ENCODE data around the gene SLAIN2.
"Not testable (repeated sequence)": the region's sequence is repeated elsewhere in the genome, so short reads cannot be mapped to it uniquely, and the experiment has no call there.

SLAIN2 gene

DNA sequence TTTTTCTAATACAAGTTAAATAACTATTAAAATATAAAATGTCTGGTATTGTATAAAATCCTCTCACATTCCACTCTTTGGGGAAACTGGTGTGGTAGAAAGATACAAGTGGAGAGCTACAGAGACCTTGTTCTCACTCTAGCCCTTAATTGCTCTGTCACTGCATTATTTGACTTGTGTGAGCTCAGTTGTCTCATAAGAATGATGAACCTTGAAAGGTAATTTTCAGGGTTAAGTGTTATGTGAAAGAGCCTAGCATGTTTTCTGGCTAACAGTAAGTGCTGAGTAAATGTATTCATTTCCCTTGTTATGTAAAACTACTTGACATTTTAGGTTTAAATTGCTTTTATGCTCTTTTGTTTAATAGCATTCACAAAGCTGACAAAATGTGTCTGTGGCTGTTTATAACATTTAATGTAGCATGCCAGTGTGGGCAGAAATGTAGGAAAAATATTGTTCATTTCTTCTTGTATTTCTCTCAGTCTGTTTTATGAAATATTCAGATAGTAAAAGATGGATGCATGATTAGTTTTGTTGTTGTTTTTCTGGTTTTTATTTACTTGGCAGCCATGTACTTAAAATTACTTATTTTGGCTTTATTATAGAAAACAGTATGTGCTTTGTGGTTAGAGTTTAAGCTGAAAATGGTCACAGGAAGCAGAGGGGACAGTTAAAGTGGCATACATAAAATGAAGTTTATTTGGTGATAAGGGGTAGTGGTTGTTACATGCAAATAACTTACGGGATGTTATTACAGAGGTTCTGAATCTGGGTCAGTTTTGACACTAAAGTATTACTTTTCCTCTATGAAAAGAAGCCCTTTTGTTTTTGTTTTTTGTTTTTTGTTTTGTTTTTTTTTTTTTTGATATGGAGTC is 29.2 kb downstream of the SLAIN2 start:
- no peak for DNase-seq

DNA sequence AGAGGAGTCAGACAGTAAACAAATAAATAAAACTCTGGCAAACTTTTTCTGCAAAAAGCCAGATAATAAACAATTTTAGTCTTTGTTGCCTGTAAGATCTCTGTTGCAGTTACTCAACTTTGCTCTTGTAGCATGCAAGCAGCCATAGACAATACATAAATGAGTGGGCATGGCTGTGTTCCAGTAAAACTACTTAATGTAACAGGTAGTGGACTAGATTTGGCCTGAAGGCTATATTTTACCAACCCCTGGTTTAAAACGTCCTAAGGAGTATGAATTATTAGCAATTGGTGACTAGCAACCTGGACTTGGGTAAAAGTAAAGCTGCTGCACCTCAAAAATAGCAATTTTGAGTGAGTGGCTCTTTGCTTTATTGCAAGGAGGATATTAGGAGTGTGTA is 30.9 kb downstream of the SLAIN2 start:
- no peak for DNase-seq

DNA sequence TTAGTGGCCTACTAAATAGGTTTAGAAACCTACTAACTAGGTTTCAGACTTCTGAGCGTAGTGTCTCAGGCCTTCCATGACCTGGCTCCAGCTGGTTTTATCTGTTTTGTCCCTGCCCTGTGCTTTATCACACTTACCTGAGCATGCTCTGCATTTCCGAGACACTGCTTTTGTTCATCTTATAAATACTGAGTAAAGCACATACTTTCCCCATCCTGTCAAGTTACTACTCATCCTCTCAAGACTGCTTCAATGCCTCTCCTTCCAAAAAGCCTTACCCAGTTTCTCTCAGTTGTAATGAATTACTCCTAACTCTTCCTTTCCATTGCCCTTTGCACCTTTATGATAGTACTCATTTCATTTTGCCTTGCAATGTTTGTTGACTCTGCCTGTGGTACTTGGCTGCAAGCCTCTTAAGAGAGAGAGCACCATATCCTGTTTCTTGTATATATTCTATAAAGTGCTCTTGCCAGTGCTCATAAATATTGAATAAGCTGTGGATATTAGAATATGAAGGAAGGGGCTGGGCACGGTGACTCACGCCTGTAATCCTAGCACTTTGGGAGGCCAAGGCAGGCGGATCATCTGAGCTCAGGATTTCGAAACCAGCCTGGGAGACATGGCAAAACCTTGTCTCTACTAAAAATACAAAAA is 34.4 kb downstream of the SLAIN2 start:
- no peak for DNase-seq

DNA sequence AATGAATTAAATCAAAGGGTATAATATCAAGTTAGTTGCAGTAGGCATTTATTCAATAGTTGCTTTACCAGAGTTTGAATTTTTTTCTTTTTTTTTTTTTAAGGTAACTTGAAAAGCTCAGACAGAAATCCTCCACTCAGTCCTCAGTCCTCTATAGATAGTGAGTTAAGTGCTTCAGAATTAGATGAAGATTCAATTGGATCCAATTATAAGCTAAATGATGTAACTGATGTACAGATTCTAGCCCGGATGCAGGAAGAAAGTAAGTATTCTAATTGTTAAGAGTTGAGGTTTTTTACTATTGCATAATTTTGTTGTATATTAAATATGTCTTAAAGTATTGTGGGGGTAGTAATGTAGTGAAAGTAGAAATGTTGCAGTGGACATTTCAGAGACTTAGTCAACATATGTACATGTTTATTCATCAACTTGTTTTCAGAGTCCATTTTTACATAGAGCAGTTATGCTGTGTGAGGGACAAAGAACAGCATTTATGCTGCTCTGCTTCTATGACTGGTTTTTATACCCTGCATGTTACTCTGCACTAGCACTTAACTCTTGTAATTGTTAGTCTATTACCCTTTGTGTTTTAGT is 38.4 kb downstream of the SLAIN2 start:
- no peak for DNase-seq

DNA sequence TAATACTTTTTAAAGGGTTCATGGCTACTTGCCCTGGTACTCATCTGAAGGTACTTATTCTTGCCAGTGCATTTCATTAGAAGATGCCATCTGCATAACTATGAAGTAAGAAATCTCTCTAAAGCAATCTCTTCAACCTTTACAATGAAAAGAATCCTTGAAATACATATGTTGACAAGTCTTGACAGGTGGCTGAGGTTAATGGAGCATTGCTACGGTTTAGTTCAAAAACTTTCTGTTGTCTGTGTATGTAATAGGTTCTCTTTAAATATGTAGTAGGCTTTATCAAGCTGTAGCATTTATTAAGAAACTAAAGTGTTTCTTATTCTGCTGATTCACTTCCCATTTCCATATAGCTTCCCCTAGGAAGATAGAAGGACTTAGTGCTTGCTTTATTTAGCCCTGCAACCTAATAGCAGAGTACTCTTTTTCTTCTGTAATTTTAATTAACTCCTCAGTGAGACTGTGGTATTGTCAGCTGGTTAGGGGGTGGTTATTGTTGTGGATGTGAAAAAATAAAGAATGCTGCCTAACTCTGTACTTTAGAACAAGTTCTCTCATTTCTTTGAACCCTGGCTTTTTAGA is 39.3 kb downstream of the SLAIN2 start:
- no peak for DNase-seq

DNA sequence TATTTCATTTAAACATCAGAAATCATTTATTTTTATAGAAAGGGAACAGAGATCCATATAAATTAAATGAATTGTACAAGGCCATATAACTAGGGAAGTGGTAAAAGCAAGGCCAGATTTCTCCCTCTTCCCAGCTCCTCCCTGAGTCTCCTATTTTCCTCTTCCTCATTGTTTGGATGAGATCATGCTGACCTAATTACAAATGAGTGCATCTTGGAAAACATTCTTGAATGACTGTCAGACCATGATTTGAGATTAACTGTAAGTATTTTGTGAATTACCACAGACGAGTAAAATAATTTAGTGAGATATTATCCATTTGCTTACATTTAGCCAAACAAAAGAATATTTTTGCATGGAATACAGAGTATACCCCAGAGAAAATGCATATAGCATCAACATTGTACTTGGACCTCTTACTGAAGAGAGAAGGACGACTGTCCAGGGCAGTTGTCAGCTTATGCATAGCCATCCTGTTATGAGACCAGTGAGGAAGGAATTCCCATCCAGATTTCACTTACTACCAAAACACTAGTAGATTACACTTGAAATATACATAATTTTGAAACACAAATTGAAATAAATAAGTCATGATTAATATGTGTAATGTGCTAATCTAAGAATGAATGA is 47.3 kb downstream of the SLAIN2 start:
- no peak for DNase-seq

DNA sequence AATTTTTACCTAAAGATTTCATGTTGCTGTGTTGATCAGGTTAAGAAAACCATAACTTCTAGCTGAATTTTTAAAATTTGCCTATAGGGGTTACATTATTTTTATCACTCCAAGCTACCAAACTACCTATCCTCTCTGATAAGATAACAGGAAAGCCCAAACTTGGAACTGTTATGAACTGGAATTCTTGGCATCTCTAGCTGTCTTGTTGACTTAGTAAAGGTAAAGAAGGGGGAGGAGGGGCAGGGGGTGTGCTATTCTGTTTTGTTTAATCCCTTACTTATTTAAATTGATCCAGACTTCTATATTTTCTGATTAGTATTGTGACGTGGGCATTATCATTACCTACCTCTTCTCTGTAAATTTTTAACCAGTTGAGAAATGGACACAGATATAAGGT is 54.7 kb downstream of the SLAIN2 start:
- DNase-seq: no peak

DNA sequence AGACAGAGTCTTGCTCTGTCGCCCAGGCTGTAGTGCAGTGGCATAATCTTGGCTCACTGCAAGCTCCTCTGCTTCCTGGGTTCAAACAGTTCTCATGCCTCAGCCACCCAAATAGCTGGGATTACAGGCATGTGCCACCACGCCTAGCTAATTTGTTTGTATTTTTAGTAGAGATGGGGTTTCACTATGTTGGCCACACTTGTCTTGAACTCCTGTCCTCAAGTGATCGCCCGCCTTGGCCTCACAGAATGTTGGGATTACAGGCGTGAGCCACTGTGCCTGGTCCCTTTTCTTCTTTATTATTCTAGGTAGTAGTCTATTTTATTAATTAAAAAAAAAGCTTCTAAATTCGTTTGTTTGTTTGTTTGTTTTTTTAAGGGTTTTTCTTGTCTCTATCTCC is 59.1 kb downstream of the SLAIN2 start:
- DNase-seq: no peak

DNA sequence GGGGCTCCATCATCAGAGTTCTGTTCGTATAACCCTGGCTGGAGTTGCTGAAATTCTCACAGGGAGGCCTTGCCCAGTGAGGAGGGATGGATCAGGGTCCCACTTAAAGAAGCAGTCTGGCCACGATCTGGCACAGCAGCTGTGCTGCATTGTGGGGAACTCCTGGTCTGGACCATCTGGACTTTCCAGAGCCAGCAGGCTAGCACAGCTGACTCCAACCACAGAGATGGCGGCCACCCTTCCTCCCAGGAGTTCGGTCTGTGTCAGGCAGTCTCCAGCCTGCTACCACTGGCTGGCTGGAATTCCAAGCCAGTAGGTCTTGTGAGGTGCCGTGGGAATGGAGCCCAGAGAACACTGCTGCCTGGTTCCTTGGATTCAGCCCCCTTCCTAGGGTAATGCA is 62.0 kb downstream of the SLAIN2 start:
- DNase-seq: no peak

DNA sequence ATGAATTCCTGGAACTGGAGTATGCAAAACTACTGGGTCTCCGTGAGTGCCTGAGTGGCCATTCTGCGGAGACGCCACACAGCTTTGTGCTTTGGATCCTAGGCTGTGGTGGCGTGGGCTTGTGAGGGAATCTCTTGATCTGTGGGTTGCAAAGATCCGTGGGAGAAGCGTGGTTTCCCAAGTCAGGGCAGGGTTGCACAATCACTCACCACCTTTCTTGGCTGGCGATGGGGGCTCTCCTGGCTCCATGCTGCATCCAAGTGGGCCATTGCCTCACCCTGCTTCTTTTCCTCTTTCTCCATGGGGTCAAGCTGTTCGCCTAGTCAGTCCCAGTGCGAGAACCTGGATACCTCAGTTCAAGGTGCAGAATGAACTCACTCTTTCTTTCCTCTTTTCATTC is 62.5 kb downstream of the SLAIN2 start:
- no peak for DNase-seq

DNA sequence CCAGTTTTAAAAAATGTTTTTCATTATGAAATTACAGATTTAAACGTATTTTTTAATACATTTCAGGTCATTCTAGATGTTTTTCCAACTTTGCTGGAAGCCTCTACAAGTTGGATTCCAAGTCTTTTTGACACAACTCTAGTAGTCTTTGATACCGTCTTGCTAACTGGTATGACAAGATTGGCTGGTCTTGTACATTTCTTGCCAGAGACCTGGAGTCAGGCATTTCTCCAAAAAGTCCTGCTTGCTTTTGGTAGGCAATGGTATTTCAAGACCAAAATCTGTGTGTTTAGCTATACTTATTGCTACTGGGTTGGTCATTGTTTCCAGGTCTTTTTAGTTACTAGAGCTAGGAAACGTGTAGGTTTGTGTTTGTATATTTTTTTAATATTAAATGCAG is 64.6 kb downstream of the SLAIN2 start:
- DNase-seq: no peak

DNA sequence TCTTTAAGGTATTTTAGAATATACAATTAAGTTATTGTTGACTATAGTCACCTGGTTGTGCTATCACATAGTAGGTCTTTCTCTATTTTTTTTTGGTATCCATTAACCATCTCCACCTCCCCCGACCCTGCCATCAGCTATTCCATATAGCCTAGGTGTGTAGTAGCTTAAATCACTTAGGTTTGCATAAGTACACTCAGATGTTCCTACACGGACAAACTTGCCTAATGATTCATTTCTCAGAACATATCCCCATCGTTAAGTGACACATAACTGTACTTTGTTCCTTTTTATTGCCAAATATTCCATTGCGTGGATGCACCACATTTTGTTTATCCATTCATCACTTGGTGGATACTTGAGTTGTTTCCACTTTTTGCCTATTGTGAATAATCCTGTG is 67.9 kb downstream of the SLAIN2 start:
- DNase-seq: no peak

DNA sequence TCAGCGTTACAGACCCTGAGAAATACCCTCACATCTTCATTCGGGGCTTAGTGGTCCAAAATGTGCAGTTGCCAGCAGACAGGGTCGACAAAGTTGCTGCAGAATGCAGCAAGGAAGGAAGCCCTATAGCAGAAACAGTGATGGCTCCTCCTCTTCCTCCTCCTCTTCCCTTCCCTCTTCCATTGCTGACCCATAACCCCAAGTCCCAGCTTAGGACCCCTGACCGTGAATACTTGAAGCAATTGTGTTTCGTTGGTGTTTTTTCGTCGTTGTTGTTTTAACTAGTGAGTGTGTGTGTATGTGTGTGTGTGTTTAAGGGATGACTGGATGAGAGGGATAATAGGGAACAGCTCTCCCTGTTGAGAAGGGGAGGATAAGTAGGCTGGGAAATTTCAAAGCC is 69.5 kb downstream of the SLAIN2 start:
- no peak for DNase-seq

DNA sequence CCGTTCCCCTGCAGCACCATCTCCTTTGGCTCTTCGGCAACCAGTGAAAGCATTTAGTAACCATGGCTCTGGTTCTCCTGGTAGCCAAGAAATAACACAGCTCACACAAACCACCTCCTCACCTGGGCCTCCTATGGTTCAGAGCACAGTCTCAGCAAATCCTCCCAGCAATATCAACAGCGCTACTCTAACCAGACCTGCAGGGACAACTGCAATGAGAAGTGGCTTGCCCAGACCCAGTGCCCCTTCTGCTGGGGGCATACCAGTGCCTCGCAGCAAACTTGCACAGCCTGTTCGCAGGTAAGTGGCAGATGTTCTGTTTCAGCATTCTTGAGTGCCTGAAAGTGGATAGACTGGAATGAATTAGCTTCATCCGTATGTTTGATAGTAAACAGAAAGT is 78.8 kb downstream of the SLAIN2 start:
- DNase-seq: no peak

DNA sequence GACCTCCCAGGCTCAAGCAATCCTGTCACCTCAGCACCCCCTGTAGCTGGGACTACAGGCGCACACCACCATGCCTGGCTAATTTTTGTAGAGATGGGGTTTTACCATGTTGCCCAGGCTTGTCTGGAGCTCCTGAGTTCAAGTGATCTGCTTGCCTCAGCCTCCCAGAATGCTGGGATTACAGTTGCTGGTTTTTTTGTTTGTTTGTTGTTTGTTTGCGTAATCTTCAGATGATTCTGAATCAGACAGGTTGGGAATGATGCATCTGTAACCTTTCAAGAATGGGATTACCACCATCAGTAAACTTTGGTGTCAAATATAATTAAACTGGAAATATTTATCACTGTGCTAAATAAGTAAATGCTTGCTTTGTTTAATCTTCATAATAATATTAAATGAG is 79.8 kb downstream of the SLAIN2 start:
- no peak for DNase-seq

DNA sequence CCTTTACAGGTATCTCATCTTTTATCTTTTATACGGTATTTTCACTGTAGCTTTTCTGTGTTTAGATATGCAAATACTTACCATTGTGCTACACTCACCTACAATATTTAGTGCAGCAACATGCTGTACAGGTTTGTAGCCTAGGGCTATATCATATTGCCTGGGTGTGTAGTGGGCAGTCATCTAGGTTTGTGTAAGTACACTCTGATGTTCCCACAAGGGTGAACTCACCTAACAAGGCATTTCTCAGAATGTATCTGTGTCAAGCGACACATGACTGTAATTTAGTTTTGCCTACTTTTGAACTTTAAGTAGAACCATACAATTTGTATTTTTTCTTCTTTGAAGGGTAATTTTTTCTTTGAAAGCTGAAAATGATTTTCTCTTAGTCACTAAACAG is 87.6 kb downstream of the SLAIN2 start:
- no peak for DNase-seq

DNA sequence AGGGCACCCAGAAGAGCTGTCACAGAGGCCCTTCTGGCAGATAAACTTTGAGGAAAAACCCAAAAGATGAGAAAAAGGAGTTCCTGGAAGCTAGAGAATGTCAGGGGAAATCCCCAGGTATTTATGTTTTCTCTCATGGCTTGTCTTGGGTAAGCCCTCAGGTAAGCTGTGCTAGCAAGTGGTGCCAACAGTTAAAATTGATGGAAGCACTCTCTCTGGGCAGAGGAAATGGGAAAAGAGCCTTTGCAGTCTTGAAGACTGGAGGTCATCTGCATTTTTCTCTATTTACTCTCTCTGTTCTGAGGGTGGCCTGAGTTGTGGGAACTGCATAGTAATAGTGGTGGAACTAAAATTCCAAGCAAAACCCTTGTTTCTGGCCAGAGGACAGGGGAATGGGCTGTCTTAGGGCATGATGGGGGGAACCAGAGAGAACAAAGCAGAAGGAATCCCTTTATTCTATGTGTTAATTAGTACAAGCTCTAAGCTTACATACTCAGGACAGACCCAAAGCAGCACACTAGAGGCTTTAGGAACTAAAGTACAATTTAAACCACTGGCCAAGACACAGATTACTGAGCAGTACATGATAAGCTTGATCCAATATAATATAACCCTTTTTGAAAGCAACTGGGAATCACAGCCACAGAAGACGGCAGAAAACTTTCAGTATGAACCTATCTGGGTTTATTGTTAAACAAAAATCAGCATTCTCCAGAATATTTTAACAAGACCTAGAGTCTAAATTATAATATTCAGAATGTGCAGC is 88.6 kb downstream of the SLAIN2 start:
- no peak for DNase-seq

DNA sequence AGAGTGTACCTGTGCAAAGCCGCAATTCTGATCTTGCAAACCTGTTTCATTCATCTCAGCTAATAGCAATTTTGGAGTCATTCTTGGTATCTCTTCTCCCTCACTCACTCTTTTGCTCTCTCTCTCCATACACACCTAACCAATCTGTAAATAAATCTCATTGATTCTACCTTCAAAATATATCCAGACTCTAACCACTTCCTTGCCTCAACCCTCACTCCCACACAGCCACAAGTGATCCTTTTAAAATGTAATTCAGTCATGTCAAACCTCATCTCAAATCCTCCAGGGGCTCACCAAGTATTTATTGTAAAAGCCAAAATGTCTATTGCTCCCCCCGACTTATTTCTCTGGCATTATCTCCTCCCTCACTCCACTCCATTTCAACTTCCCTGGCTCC is 90.1 kb downstream of the SLAIN2 start:
- no peak for DNase-seq

DNA sequence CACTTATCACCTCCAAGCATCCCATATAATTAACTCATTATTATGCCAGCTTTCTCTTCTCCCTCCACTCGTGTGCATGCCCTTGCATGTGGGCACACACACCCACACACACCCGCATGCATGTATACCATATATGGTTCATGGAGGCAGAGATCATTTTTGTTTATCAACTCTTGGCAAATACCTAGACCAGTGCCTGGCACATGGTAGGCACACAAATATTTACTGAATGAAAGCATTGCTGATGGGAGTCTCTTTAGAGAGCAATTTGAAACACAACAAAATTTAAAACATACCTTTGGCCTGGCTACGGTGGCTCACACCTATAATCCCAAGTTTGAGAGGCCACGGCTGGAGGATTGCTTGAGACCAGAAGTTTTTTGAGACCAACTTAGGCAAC is 90.7 kb downstream of the SLAIN2 start:
- DNase-seq: no peak

DNA sequence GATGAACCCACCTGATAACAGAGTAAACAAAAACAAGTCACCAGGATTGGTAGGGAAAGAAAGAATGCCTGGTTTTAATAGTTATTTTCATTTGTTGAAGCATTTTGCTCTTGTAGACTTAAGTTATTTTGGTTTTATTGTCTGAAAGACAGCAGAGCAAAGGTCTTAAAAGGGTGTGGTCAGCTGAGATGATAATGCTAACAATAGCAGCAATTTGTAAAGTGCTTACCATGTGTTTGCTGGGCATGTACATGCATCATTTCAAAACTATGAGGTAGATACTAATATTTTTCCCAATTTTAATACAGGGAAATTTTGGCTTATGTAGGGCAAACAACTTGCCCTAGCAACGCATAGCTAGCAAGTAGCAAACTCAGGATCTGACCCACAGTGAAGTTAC is 95.0 kb downstream of the SLAIN2 start:
- DNase-seq: no peak

DNA sequence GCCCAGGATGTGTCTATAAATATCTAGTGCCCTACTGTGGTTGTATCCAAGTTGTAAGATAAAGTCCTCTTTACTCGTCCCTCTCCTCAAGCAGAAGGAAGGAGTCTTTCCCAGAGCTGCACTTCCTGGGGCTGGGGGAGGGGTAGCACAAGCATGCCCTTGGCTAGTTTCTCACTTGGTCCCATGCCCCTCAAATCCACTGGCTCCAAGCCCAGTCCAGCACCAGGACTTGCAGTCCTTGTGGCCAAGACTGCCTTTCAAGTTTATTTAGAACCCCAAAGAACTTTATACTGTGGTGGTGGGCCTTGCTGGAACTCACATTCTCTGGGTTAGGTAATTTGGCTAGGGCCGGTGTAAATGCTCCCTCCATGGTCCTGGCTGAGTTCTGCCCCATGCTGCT is 98.7 kb downstream of the SLAIN2 start:
- no peak for DNase-seq

DNA sequence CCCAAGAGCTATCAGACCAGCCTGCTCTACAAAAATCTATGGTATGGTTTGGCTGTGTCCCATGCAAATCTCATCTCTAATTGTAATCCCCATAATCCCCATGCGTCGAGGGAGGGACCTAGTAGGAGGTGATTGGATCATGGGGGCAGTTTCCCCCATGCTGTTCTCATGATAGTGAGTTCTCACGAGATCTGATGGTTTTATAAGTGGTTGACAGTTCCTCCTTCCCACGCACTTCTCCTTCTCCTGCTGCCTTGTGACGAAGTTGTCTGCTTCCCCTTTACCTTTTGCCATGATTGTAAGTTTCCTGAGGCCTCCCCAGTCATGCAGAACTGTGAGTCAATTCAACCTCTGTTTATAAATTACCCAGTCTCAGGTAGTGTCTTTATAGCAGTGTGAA is 99.6 kb downstream of the SLAIN2 start:
- not testable (repeated sequence) for DNase-seq

DNA sequence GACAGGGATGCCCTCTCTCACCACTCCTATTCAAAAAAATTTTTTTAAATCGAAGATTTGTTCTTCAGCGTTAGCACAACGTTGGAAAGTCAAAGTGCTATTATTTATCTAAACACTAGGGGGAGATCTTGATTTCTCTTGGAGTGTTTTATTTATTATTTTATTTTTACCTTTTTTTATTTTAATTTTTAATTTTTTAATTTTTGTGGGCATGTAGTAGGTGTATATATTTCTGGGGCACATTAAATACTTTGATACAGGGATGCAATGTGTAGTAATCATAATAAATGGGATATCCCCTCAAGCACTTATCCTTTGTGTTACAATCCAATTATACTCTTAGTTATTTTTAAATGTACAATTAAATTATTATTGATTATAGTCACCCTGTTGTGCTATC is 104.4 kb downstream of the SLAIN2 start:
- no peak for DNase-seq

All from stimulated activated CD4-positive, alpha-beta T cell treated with anti-CD3 and anti-CD28 coated beads, Interleukin-4, amount 100 ng/mL, for 4 hours (primary cell).